Activated T-helper 17 cell treated with anti-CD3 and anti-CD28 coated beads, Interleukin-2, amount 50 U/mL, for 72 hours (primary cell): ENCODE data around the gene CTCF. TPM values are rescaled to one million over a fixed set of nuclear protein-coding genes. Genes with fewer than 3 reads are reported as not detected.

Experiments
- ATAC-seq: fragments of 150-1000 bp; cut with Tn5 transposase; replicated peaks from 2 replicates; pipeline ENCODE4 v1.10.0; 2021; ENCODE audit warnings: mild to moderate bottlenecking, moderate library complexity
- H3K27ac Mint-ChIP-seq: one replicate; pipeline ENCODE4 v1.8.0; 2022; ENCODE audit warnings: mixed read lengths
- H3K27me3 Mint-ChIP-seq: one replicate; pipeline ENCODE4 v1.8.0; 2022; ENCODE audit warnings: mixed read lengths
- H3K36me3 Mint-ChIP-seq: one replicate; pipeline ENCODE4 v1.8.0; 2022; ENCODE audit warnings: low read depth, mild to moderate bottlenecking, mixed read lengths
- H3K4me1 Mint-ChIP-seq: one replicate; pipeline ENCODE4 v1.8.0; 2022; ENCODE audit warnings: mixed read lengths
- H3K4me3 Mint-ChIP-seq: one replicate; pipeline ENCODE4 v1.8.0; 2022; ENCODE audit warnings: mild to moderate bottlenecking, mixed read lengths
- H3K9me3 Mint-ChIP-seq: one replicate; pipeline ENCODE4 v1.8.0; 2022; ENCODE audit warnings: mixed read lengths
- total RNA-seq, 2 donors: library from RNA; stranded (reverse); gene quantifications; one replicate each; pipeline ENCODE4 v1.2.3, GENCODE V29; 2022

Gene CTCF
- total RNA-seq, 2 donors from 2014 or later: 41.2 to 49.4 TPM

DNA sequence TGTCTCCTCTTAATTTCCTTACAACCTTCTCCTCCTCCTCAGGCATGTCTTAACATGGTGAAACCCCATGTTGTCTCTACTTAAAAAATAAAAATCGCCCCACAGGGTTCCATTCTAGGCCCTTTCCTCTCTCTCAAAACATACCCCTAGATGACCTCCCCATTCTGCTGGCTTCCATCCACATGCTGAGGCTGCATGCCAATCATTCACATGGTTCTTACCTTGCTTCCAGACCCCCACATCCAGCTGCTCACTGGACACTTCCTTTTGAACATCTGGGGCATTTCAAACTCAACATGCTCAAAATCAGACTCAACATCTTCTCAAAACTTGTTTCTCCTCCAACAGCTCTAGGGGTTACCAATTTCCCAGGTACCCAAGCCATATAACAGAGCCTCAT is 12.4 kb upstream of the CTCF start:
- peak overlapping the region; percentile 6 for H3K27ac Mint-ChIP-seq
- H3K4me3 Mint-ChIP-seq: no peak overlapping the region
- ATAC-seq: no peak
- H3K9me3 Mint-ChIP-seq: no peaks in the 10 kb centered on the region
- H3K36me3 Mint-ChIP-seq: peaks cover 7% of the 10 kb centered on the region
- no peaks in the 10 kb centered on the region for H3K27me3 Mint-ChIP-seq
- peaks cover 23% of the 10 kb centered on the region for H3K4me1 Mint-ChIP-seq

DNA sequence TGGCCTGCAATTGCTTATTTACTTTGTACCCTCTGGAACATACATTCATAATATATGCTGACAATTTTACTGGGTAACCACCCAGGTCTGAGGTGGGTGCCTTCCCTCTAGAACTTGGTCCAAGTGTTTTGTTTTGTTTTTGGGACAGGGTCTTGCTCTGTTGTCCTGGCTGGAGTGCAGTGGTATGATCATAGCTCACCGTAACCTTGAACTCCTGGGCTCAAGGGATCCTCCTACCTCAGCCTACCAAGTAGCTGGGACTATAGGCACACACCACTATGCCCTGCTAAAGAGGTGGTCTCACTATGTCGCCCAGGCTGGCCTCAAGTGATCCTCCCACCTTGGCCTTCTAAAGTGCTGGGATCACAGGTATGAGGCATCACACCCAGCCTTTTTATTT is 11.2 kb upstream of the CTCF start:
- no peaks in the 10 kb centered on the region for H3K9me3 Mint-ChIP-seq
- no peak overlapping the region for H3K4me3 Mint-ChIP-seq
- H3K27me3 Mint-ChIP-seq: no peaks in the 10 kb centered on the region
- no peak overlapping the region for H3K27ac Mint-ChIP-seq
- peaks cover 7% of the 10 kb centered on the region for H3K36me3 Mint-ChIP-seq
- H3K4me1 Mint-ChIP-seq: peaks cover 30% of the 10 kb centered on the region
- no peak for ATAC-seq

DNA sequence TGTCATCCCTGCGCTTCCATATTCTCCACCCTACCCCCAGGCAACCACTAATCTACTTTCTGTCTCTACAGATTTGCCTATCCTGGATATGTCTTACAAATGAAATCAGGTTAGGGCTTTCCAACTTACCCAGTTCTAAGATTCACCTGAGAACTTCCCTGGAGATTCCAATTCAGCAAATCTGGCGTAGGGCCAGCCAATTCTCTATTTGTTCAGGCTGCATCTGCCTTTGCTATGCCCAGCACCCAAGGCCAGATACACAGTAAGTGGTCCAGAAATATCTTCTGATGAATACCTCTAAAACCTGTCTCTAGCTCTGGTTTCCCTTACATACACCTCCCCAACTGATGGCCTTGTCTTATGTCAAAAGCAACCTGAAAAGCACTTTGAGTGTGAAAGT is 10.4 kb upstream of the CTCF start:
- Mint-ChIP-seq H3K27ac (peak overlapping the region; percentile 40), H3K36me3 (peaks cover under 1% of the 10 kb centered on the region), H3K4me3 (no peak overlapping the region), H3K27me3 (no peaks in the 10 kb centered on the region), H3K9me3 (no peaks in the 10 kb centered on the region), H3K4me1 (peaks cover 28% of the 10 kb centered on the region)
- ATAC-seq: no peak

DNA sequence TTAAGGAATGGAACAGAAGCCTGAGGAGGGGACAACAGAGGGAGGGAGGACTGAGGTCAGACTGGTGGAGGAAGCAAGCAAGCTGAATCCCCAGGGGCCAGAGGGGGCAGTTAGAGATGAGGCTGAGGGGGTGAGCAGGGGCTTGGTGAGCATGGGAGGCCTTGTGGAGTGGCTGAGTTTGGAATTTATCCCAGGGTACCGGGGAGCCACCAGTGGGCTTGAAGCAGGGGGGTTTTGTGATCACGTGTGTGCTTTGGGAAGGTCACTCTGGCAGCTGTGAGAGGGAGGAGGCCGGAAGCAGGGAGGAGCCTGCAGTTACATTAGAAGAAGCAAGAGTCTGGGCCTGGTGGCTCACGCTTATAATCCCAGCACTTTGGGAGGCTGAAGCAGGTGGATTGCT is 9.8 kb upstream of the CTCF start:
- Mint-ChIP-seq H3K9me3 (no peaks in the 10 kb centered on the region), H3K27me3 (no peaks in the 10 kb centered on the region), H3K36me3 (no peaks in the 10 kb centered on the region), H3K27ac (peak overlapping the region; percentile 40), H3K4me3 (no peak overlapping the region), H3K4me1 (peaks cover 26% of the 10 kb centered on the region)
- ATAC-seq: no peak

DNA sequence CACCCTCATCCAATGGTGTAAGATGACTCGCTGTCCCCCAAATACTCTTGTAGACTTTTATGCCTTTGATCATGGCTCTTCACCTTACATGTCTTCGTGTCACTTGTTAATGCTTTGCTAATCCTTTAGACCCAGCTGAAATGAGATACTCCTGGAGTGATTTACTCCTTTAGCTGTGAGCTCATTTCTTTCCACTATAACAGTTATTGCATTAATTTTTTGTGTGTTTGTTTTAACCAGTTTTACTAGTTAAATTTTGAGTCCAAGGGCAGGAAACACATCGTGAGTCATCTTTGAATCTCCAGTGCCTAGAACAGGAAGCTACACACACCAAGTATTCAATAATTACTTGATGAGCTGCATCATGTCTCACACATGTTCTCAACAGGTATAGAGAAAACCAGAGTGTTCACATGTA is 6.5 kb upstream of the CTCF start:
- ATAC-seq: peak; percentile 96
- peak overlapping the region; percentile 97 for H3K27ac Mint-ChIP-seq
- H3K4me3 Mint-ChIP-seq: peak overlapping the region; percentile 84
- H3K27me3 Mint-ChIP-seq: no peaks in the 10 kb centered on the region
- H3K4me1 Mint-ChIP-seq: peaks cover 26% of the 10 kb centered on the region
- H3K9me3 Mint-ChIP-seq: no peaks in the 10 kb centered on the region
- no peaks in the 10 kb centered on the region for H3K36me3 Mint-ChIP-seq

DNA sequence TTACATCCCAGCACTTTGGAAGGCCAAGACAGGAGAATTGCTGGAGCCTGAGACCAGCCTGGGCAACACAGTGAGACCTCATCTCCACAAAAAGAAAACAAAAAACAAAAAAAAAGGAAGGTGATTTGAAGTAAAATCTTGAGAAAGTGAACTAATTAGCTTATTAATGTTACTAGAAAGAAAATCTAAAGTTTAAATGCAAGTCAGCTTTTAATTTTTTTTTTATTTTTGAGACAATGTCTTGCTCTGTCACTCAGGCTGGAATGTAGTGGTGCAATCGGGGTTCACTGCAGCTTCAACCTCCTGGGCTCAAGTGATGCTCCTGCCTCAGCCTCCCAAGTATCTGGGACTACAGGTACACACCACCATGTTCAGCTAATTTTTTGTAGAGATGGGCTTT is 3.5 kb upstream of the CTCF start:
- H3K4me1 Mint-ChIP-seq: peaks cover 27% of the 10 kb centered on the region

DNA sequence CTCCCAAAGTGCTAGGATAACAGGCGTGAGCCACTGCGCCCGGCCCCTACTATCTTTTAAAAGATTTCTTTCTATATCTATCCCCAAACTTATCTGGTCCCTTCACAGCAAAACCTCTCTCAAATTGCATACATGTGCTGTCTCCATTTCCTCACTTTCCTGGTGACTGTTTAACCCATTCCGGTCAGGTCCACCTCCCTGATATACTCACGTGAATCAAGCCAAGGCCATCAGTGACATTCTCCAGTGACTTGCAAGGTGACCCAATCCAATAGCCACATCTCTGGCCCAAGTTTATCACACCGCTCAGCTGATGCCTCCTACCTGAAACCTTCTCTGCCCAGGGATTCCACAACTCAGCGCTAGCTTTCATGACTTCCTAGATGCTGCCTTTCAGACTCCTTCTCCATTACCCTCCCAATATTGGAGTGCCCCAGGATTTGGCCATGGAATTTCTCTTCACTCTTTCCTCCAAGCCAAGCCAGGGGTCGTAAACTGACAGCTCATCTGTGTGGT is 1.4 kb upstream of the CTCF start:
- Mint-ChIP-seq H3K4me1 (peaks cover 24% of the 10 kb centered on the region), H3K27ac (peak overlapping the region; percentile 88), H3K9me3 (no peaks in the 10 kb centered on the region), H3K27me3 (no peaks in the 10 kb centered on the region), H3K4me3 (peak overlapping the region; percentile 90), H3K36me3 (no peaks in the 10 kb centered on the region)
- ATAC-seq: no peak

More for the DNA sequence above, 3.5 kb upstream of the CTCF start:
- Mint-ChIP-seq H3K36me3 (no peaks in the 10 kb centered on the region), H3K4me3 (no peak overlapping the region), H3K9me3 (no peaks in the 10 kb centered on the region), H3K27me3 (no peaks in the 10 kb centered on the region), H3K27ac (no peak overlapping the region)
- no peak for ATAC-seq

DNA sequence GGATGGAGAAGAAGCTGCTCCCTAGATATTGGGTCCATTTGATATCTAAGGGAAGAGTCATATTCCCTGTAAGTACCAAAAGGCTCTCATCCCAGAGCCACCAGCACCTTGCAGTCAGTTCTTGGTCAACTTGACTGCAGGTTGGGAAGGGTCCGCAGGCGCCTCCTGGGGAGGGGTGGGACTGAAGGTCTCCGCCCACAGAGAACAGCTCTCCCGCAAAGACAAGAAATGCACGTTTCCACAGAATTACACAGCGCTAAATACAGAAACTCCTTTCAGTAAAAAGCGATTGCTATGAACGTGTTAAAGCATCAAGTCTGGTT is 864 bp upstream of the CTCF start:
- no peaks in the 10 kb centered on the region for H3K36me3 Mint-ChIP-seq
- no peak for ATAC-seq
- peak overlapping the region; percentile 88 for H3K27ac Mint-ChIP-seq
- no peaks in the 10 kb centered on the region for H3K9me3 Mint-ChIP-seq
- H3K4me3 Mint-ChIP-seq: peak overlapping the region; percentile 90
- peaks cover 20% of the 10 kb centered on the region for H3K4me1 Mint-ChIP-seq
- no peaks in the 10 kb centered on the region for H3K27me3 Mint-ChIP-seq

DNA sequence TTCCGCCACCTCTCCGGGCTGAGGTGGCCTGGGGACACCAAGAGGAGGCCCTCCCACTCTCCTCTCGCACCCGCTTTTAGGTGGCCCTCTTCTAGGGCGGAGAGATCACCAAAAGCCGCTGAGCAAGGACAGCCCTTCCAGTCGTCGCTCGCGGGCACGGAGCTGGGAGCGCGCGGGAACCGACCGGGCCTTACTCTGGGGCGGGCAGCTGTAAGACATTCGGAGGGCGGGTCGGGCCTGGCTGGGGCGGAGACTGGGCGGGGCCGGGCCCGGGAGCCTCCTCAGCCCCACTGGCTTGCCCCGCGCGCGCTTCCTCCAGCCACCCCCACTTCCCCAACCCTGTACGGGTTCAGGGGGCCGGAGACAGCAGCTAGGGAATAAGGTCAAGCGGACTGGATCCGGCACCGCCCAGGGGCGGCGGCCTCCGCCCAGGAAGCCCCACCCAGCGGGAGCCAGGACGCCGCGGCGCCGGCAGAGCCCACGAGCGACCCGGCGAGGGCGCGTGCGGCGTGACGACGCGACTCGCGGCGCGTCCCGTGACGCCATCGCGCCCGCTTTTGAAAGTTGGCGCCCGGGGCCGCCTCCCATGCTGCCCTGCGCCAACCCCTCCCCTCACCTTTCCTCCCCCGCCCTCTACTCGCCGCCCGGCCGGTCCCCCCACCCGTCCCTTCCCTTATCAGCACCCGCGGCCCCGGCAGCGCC is 351 bp upstream of the CTCF start:
- Mint-ChIP-seq H3K27me3 (no peaks in the 10 kb centered on the region), H3K27ac (peak overlapping the region; percentile 88), H3K4me1 (peaks cover 22% of the 10 kb centered on the region), H3K4me3 (peak overlapping the region; percentile 90), H3K36me3 (no peaks in the 10 kb centered on the region), H3K9me3 (no peaks in the 10 kb centered on the region)
- peak; percentile 89 for ATAC-seq

DNA sequence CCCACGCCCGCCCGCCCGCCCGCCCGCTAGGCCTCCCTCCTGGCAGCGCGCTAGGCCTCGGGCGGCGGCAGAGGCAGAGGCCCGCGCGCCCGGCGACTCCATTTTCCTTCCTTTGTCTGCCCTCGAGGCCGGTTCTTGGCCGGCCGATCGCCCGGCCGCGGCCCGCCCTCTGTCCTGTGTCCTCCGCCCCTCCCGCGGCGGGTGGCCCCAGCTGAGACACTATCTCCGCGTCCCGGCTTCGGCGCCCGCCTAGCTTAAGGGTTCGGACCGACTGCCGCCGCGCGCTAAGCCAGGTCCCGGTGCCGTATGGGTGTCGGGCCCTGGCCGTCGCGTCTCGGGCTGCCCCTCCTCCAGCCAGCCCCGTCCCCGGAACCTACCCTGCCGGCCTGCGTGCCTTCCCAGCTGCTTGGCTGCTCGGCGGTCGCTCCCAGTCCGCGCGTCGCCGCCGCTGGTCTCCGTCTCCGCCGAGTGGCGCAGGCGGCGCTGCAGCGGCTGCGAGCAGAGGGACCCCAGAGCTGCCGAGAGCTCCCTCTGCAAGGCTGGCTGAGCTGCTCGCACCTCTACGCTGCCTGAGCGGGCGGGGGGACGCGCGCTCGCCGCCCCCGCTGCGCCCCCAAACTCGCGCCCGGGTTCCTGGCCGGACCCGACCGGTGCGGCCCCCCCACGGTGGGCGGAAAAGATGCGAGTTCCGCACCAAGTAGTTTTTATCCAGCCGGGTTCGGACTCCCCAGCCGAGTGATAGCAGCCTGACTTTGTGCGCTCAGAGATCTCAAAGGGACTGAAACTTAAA is 787 bp downstream of the CTCF start:
- Mint-ChIP-seq H3K4me3 (peak overlapping the region; percentile 90), H3K36me3 (no peaks in the 10 kb centered on the region), H3K27me3 (no peaks in the 10 kb centered on the region), H3K4me1 (peaks cover 25% of the 10 kb centered on the region), H3K9me3 (no peaks in the 10 kb centered on the region), H3K27ac (peak overlapping the region; percentile 89)
- ATAC-seq: peak; percentile 1

DNA sequence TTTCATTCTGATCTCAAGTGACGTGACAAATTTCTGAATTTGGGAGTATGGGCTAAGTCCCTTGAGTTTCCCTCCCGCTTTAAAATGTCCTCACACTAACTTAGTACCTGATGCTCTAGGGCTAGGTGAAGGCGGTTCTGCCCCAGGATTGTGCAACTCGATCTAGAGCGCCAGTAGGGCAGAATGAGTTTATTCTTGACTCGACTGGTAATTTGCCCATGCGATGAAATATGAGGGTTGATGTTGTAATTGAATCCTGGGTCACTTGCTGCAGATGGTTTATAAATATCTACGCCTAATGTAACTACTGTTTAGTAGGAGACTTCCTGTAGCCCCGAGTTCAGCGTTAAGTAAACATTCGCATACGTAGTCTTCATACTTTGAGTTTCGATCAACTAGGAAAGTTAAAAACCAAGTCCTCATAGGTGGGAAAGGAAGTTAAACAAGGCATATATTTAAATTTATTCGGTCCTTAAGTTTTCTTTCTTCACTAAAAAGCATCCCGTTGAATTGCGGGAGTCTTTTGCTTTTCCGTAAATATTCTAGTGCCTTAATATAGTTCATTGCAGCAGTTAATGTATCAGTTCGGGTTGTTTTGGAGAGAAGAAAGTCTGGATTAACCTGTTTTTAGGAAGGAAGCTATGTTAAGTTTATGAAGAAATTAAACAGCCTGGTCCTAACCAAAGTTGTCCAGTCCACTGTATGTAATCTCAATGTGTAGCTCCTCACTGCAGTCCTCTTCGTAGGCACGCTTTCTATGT is 1.6 kb downstream of the CTCF start:
- H3K36me3 Mint-ChIP-seq: no peaks in the 10 kb centered on the region
- H3K27me3 Mint-ChIP-seq: no peaks in the 10 kb centered on the region
- H3K4me3 Mint-ChIP-seq: peak overlapping the region; percentile 90
- peak overlapping the region; percentile 89 for H3K27ac Mint-ChIP-seq
- no peaks in the 10 kb centered on the region for H3K9me3 Mint-ChIP-seq
- no peak for ATAC-seq
- peaks cover 25% of the 10 kb centered on the region for H3K4me1 Mint-ChIP-seq

DNA sequence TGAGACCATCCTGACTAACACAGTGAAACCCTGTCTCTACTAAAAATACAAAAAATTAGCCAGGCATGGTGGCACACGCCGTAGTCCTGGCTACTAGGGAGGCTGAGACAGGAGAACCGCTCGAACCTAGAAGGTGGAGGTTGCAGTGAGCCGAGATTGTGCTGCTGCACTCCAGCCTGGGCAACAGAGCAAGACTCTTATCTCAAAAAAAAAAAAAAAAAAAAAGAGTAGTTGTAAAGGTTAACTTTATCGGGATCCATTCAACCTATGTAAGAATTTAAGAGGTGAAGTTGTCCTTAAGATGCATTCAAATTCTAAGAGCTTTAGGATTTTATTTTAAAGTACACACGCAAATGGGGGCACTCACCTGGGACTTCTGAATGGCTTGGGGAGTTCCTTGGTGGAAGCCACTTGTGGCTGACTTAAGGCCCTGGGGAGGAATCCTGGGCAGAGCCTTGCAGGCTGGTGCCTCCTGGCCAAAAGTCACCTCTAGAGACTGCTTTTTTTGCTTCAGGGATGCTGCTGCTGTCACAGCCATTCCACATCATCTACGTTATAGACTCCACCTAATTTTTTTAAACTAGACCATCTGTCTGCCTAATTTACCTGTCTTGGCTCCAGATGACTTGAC is 3.3 kb downstream of the CTCF start:
- Mint-ChIP-seq H3K36me3 (peaks cover 3% of the 10 kb centered on the region), H3K9me3 (no peaks in the 10 kb centered on the region), H3K27ac (no peak overlapping the region), H3K4me3 (peak overlapping the region; percentile 39), H3K4me1 (peaks cover 19% of the 10 kb centered on the region), H3K27me3 (no peaks in the 10 kb centered on the region)
- no peak for ATAC-seq

DNA sequence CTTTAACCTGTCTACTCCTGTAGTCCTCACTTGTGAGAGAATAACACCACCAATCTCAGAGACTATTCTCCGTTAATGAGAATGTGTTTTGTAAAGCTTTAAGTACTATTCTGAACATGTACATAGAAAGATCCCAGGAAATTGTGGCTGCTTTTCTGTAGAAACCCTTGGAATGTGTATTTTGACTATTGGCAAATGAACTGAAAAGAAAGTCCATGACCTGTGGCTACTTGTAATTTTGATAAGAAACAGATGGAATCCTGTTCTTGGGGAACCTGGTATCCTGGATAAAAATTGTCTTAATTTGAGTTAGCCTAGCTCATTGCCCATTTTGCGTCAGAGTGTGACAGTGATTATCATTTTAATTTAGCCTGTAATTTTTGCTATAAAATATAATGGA is 9.1 kb downstream of the CTCF start:
- no peak overlapping the region for H3K4me3 Mint-ChIP-seq
- H3K36me3 Mint-ChIP-seq: peaks cover 56% of the 10 kb centered on the region
- no peak for ATAC-seq
- no peaks in the 10 kb centered on the region for H3K9me3 Mint-ChIP-seq
- H3K4me1 Mint-ChIP-seq: peaks cover 5% of the 10 kb centered on the region
- H3K27ac Mint-ChIP-seq: no peak overlapping the region
- H3K27me3 Mint-ChIP-seq: no peaks in the 10 kb centered on the region

DNA sequence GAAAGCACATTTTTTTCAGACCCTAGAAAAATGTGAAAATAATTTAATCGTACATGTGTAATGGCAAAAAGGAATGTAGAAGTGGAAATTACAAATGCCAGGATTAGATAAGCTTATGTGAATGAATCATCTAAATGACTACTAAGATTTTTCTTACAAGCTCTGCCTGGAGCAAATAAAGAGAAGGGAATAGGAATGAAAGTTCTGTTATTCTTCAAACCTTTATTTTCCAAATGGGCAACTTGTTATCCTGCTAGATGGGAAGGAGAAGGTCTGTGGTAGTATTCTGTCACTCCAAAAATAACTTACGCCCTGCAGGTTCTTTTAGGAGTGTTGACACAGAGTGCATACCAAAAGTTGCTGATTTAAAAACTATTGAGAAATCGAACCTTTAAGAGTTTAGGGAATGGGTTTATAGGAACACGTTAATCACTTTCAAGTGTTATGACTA is 9.7 kb downstream of the CTCF start:
- Mint-ChIP-seq H3K9me3 (no peaks in the 10 kb centered on the region), H3K4me3 (no peak overlapping the region), H3K36me3 (peaks cover 61% of the 10 kb centered on the region), H3K27ac (no peak overlapping the region), H3K27me3 (no peaks in the 10 kb centered on the region), H3K4me1 (peaks cover 3% of the 10 kb centered on the region)
- no peak for ATAC-seq
